GM12878 (cell line): ENCODE data around the gene ETV6.

ENCODE experiments used
- EP300 ChIP-seq, 2 experiments: fragments of 150-350 bp in 1 of 2; IDR thresholded peaks; 2 replicates each; pipeline ENCODE4 v1.6.1; 2011 to 2012; ENCODE audit warnings: low read depth in 2 of 2, low read length in 2 of 2, borderline replicate concordance in 1 of 2, improper control_type of control experiment in 1 of 2, inconsistent platforms in 1 of 2; ENCODE audit not compliant: control insufficient read depth in 1 of 2
- EZH2 ChIP-seq: IDR thresholded peaks from 2 replicates; pipeline ENCODE4 v1.6.1; 2012; ENCODE audit warnings: low read depth, mild to moderate bottlenecking, control low read depth, inconsistent platforms, low read length, borderline replicate concordance; ENCODE audit not compliant: control insufficient read depth
- JUNB ChIP-seq: IDR thresholded peaks from 2 replicates; pipeline ENCODE4 v1.6.1; 2016; ENCODE audit warnings: antibody characterized with exemption, mild to moderate bottlenecking
- JUND ChIP-seq: IDR thresholded peaks from 2 replicates; pipeline ENCODE4 v1.6.1; 2012; ENCODE audit warnings: low read depth, mild to moderate bottlenecking, low read length, improper control_type of control experiment, moderate library complexity
- NR2C2 ChIP-seq: IDR thresholded peaks from 2 replicates; pipeline ENCODE4 v1.6.1; 2011; ENCODE audit warnings: borderline replicate concordance, low read depth; ENCODE audit not compliant: control insufficient read depth, insufficient read length
- POLR2A ChIP-seq: IDR thresholded peaks from 2 replicates; pipeline ENCODE4 v1.6.1; 2011; ENCODE audit warnings: low read depth, mild to moderate bottlenecking, low read length
- RELA ChIP-seq: fragments of 450-650 bp; IDR thresholded peaks from 2 replicates; pipeline ENCODE4 v1.8.0; 2014; ENCODE audit warnings: borderline replicate concordance; ENCODE audit not compliant: partially characterized antibody
- SIN3A ChIP-seq: IDR thresholded peaks from 2 replicates; pipeline ENCODE4 v1.6.1; 2012; ENCODE audit warnings: low read depth, low read length, improper control_type of control experiment
- SMC3 ChIP-seq: IDR thresholded peaks from 2 replicates; pipeline ENCODE4 v1.6.1; 2011; ENCODE audit warnings: low read length, improper control_type of control experiment, borderline replicate concordance
- SUZ12 ChIP-seq: fragments of 200-600 bp; sonication (generic); IDR thresholded peaks from one replicate; pipeline ENCODE4 v1.6.1; 2018; ENCODE audit warnings: antibody characterized with exemption, mild to moderate bottlenecking; ENCODE audit not compliant: unreplicated experiment
- TF ChIP-seq, protein P1 (sequence below), 3 experiments: IDR thresholded peaks in 2 of 3; conservative IDR thresholded peaks in 1 of 3; 2 replicates each; pipeline ENCODE4 v1.5.1; 2011; ENCODE audit warnings: low read depth in 3 of 3, low read length in 3 of 3, mild to moderate bottlenecking in 3 of 3, control low read depth in 2 of 3, moderate library complexity in 2 of 3, inconsistent platforms in 1 of 3, mixed read lengths in 1 of 3; ENCODE audit not compliant: control insufficient read depth in 2 of 3, insufficient read depth in 1 of 3; ENCODE audit errors: extremely low read depth in 1 of 3
- TF ChIP-seq, protein P2 (sequence below): IDR thresholded peaks from 2 replicates; pipeline ENCODE4 v1.6.1; 2012; ENCODE audit warnings: low read depth, low read length, improper control_type of control experiment
- TF ChIP-seq, protein P3 (sequence below): IDR thresholded peaks from 2 replicates; pipeline ENCODE4 v1.6.1; 2012; ENCODE audit warnings: low read depth, low read length, improper control_type of control experiment

DNA sequence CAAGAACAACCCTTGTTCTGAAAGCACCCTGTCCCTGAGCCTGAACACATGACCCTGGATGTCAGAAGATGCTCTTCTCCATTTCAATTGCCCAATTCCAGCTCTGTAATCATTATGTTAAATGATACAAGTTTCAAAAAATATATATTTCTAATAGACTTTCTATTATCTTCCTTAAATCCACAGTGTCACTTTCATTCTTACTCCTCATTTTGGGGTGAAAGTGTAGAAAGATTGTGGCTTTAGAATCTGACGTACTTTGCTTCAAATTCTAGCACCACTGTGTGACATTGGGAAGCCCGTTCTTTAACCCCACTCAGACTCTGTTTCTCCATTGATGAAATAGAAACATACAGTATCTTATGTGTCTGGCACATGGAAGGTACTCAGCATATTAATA, 83.2 kb downstream of the ETV6 start:
- TF ChIP-seq JUND (peak; percentile 50; the same call in 1 of the 2 replicates), RELA (no peak), POLR2A (no peak), SIN3A (no peak), SUZ12 (no peak), SMC3 (no peak), EP300 (IDR thresholded peaks at IDR 0.05; ENCODE audit: borderline replicate concordance in 1 of 2, control insufficient read depth in 1 of 2, low read depth in 2 of 2, low read length in 2 of 2) (peak; percentile 64 to 80; a peak in 3 of 4 replicates), EZH2 (no peak), JUNB (peak; percentile 77), NR2C2 (no peak)
- TF ChIP-seq, protein P1, sequence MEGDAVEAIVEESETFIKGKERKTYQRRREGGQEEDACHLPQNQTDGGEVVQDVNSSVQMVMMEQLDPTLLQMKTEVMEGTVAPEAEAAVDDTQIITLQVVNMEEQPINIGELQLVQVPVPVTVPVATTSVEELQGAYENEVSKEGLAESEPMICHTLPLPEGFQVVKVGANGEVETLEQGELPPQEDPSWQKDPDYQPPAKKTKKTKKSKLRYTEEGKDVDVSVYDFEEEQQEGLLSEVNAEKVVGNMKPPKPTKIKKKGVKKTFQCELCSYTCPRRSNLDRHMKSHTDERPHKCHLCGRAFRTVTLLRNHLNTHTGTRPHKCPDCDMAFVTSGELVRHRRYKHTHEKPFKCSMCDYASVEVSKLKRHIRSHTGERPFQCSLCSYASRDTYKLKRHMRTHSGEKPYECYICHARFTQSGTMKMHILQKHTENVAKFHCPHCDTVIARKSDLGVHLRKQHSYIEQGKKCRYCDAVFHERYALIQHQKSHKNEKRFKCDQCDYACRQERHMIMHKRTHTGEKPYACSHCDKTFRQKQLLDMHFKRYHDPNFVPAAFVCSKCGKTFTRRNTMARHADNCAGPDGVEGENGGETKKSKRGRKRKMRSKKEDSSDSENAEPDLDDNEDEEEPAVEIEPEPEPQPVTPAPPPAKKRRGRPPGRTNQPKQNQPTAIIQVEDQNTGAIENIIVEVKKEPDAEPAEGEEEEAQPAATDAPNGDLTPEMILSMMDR (IDR thresholded peaks at IDR 0.05 in 2 of 3, conservative IDR thresholded peaks at IDR 0.05 in 1 of 3; ENCODE audit: control insufficient read depth in 2 of 3, extremely low read depth in 1 of 3, insufficient read depth in 1 of 3, low read depth in 3 of 3, low read length in 3 of 3), result no peak
- TF ChIP-seq, protein P2, sequence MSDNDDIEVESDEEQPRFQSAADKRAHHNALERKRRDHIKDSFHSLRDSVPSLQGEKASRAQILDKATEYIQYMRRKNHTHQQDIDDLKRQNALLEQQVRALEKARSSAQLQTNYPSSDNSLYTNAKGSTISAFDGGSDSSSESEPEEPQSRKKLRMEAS, result no peak
- TF ChIP-seq, protein P3, sequence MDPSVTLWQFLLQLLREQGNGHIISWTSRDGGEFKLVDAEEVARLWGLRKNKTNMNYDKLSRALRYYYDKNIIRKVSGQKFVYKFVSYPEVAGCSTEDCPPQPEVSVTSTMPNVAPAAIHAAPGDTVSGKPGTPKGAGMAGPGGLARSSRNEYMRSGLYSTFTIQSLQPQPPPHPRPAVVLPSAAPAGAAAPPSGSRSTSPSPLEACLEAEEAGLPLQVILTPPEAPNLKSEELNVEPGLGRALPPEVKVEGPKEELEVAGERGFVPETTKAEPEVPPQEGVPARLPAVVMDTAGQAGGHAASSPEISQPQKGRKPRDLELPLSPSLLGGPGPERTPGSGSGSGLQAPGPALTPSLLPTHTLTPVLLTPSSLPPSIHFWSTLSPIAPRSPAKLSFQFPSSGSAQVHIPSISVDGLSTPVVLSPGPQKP, result no peak
